ENCODE data around the gene GARIN5B. TPM values are rescaled to one million over a fixed set of nuclear protein-coding genes. Genes with fewer than 3 reads are reported as not detected.

The GARIN5B gene
- total RNA-seq, 1 experiment from 2014 or later = not detected

- Mint-ChIP-seq H3K4me3 (no peak within 1 kb of the TSS), H3K9me3 (no peaks in the 10 kb centered on the region), H3K27me3 (ENCODE audit: low read depth) (peaks cover 37% of the 10 kb centered on the region), H3K4me1 (peaks cover 12% of the 10 kb centered on the region), H3K36me3 (no peaks in the 10 kb centered on the region), H3K27ac (no peak within 1 kb of the TSS)
- no peak for ATAC-seq
- no peak for DNase-seq (ENCODE audit: low spot score)
- ChIA-PET CTCF (no interaction called here), POLR2A (interaction anchor here (0.8 to 1.4 kb wide), 2 partner anchors 14 kb away, joined by 3 to 4 read pairs; partner anchors contain the start of gene KMT5C)
- no peak for TF ChIP-seq IRF2 (CRISPR knock-in tag; IDR thresholded peaks at IDR 0.05; ENCODE audit: borderline replicate concordance, low read depth)
- no peak for TF ChIP-seq ZNF263 (CRISPR knock-in tag; IDR thresholded peaks at IDR 0.05; ENCODE audit: low read depth)
- no peak for TF ChIP-seq PRRX2 (CRISPR knock-in tag; IDR thresholded peaks at IDR 0.05)
- TF ChIP-seq EMX1 (CRISPR knock-in tag; IDR thresholded peaks at IDR 0.05) = no peak
- TF ChIP-seq NR3C1 (CRISPR knock-in tag; conservative IDR thresholded peaks at IDR 0.05; ENCODE audit: low read depth) = no peak
- no peak for TF ChIP-seq MXD4 (CRISPR knock-in tag; IDR thresholded peaks at IDR 0.05; ENCODE audit: borderline replicate concordance)
- no peak for TF ChIP-seq CDX4 (CRISPR knock-in tag; IDR thresholded peaks at IDR 0.05; ENCODE audit: borderline replicate concordance)
- TF ChIP-seq, protein P1, sequence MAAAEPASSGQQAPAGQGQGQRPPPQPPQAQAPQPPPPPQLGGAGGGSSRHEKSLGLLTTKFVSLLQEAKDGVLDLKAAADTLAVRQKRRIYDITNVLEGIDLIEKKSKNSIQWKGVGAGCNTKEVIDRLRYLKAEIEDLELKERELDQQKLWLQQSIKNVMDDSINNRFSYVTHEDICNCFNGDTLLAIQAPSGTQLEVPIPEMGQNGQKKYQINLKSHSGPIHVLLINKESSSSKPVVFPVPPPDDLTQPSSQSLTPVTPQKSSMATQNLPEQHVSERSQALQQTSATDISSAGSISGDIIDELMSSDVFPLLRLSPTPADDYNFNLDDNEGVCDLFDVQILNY (CRISPR knock-in tag; IDR thresholded peaks at IDR 0.05) = no peak
- no peak for TF ChIP-seq NFE2L1 (CRISPR knock-in tag; IDR thresholded peaks at IDR 0.05)
- TF ChIP-seq TP53 (CRISPR knock-in tag; IDR thresholded peaks at IDR 0.05) = no peak
- no peak for TF ChIP-seq PRDM15 (CRISPR knock-in tag; IDR thresholded peaks at IDR 0.05)
- TF ChIP-seq, protein P2, sequence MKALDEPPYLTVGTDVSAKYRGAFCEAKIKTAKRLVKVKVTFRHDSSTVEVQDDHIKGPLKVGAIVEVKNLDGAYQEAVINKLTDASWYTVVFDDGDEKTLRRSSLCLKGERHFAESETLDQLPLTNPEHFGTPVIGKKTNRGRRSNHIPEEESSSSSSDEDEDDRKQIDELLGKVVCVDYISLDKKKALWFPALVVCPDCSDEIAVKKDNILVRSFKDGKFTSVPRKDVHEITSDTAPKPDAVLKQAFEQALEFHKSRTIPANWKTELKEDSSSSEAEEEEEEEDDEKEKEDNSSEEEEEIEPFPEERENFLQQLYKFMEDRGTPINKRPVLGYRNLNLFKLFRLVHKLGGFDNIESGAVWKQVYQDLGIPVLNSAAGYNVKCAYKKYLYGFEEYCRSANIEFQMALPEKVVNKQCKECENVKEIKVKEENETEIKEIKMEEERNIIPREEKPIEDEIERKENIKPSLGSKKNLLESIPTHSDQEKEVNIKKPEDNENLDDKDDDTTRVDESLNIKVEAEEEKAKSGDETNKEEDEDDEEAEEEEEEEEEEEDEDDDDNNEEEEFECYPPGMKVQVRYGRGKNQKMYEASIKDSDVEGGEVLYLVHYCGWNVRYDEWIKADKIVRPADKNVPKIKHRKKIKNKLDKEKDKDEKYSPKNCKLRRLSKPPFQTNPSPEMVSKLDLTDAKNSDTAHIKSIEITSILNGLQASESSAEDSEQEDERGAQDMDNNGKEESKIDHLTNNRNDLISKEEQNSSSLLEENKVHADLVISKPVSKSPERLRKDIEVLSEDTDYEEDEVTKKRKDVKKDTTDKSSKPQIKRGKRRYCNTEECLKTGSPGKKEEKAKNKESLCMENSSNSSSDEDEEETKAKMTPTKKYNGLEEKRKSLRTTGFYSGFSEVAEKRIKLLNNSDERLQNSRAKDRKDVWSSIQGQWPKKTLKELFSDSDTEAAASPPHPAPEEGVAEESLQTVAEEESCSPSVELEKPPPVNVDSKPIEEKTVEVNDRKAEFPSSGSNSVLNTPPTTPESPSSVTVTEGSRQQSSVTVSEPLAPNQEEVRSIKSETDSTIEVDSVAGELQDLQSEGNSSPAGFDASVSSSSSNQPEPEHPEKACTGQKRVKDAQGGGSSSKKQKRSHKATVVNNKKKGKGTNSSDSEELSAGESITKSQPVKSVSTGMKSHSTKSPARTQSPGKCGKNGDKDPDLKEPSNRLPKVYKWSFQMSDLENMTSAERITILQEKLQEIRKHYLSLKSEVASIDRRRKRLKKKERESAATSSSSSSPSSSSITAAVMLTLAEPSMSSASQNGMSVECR (CRISPR knock-in tag; IDR thresholded peaks at IDR 0.05; ENCODE audit: borderline replicate concordance) = no peak
- TF ChIP-seq CREM (CRISPR knock-in tag; IDR thresholded peaks at IDR 0.05) = no peak
- TF ChIP-seq, protein P3, sequence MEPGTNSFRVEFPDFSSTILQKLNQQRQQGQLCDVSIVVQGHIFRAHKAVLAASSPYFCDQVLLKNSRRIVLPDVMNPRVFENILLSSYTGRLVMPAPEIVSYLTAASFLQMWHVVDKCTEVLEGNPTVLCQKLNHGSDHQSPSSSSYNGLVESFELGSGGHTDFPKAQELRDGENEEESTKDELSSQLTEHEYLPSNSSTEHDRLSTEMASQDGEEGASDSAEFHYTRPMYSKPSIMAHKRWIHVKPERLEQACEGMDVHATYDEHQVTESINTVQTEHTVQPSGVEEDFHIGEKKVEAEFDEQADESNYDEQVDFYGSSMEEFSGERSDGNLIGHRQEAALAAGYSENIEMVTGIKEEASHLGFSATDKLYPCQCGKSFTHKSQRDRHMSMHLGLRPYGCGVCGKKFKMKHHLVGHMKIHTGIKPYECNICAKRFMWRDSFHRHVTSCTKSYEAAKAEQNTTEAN (CRISPR knock-in tag; IDR thresholded peaks at IDR 0.05) = no peak
- no peak for TF ChIP-seq JUN (CRISPR knock-in tag; IDR thresholded peaks at IDR 0.05)
These were observed 37.9 kb downstream of the GARIN5B start, which contains the start of gene TMEM150B for GRCh38 chr19:55325172-55325571. Gene TMEM150B (minus strand): TSS chr19:55325341. CDS start chr19:55321036, 4,305 bp downstream.

All from WTC11 (cell line).